GM19351 (cell line): Measurements from ENCODE around the gene ATXN10.
"Not testable (repeated sequence)": the region's sequence is repeated elsewhere in the genome, so short reads cannot be mapped to it uniquely, and the experiment has no call there.

Experiments used
- ATAC-seq: cut with Tn5 transposase; IDR thresholded peaks from one replicate; pipeline ENCODE4 v1.9.1; 2021; ENCODE audit warnings: mild to moderate bottlenecking, moderate library complexity; ENCODE audit not compliant: unreplicated experiment

The ATXN10 gene

GRCh38 chr22:45783021-45783420 is 111.4 kb downstream of the ATXN10 start:
- no peak for ATAC-seq

GRCh38 chr22:45783690-45784089 is 112.1 kb downstream of the ATXN10 start:
- no peak for ATAC-seq

GRCh38 chr22:45784357-45785277 is 113.0 kb downstream of the ATXN10 start:
- no peak for ATAC-seq

- ATAC-seq = no peak
Measured at GRCh38 chr22:45785458-45785857, 113.8 kb downstream of the ATXN10 start.

- no peak for ATAC-seq
Measured at GRCh38 chr22:45786726-45787125, 115.1 kb downstream of the ATXN10 start.

GRCh38 chr22:45787759-45788158 is 116.1 kb downstream of the ATXN10 start:
- ATAC-seq = no peak

- no peak for ATAC-seq
Measured at GRCh38 chr22:45788522-45788921, 116.9 kb downstream of the ATXN10 start.

GRCh38 chr22:45790401-45790800 is 118.8 kb downstream of the ATXN10 start:
- no peak for ATAC-seq

- ATAC-seq = no peak
Measured at GRCh38 chr22:45793161-45793560, 121.5 kb downstream of the ATXN10 start.

GRCh38 chr22:45793892-45794291 is 122.3 kb downstream of the ATXN10 start:
- ATAC-seq = no peak

GRCh38 chr22:45796009-45796408 is 124.4 kb downstream of the ATXN10 start:
- ATAC-seq = not testable (repeated sequence)

- ATAC-seq = no peak
Measured at GRCh38 chr22:45799291-45799690, 127.7 kb downstream of the ATXN10 start.

- ATAC-seq = no peak
Measured at GRCh38 chr22:45802054-45802453, 130.4 kb downstream of the ATXN10 start.

- no peak for ATAC-seq
Measured at GRCh38 chr22:45804319-45804985, 132.8 kb downstream of the ATXN10 start.

GRCh38 chr22:45804986-45805325 is 133.3 kb downstream of the ATXN10 start:
- no peak for ATAC-seq

- no peak for ATAC-seq
Measured at GRCh38 chr22:45805413-45805812, 133.8 kb downstream of the ATXN10 start.

- ATAC-seq = no peak
Measured at GRCh38 chr22:45807156-45807915, 135.7 kb downstream of the ATXN10 start.

- no peak for ATAC-seq
Measured at GRCh38 chr22:45812910-45813309, 141.3 kb downstream of the ATXN10 start.

- ATAC-seq = no peak
Measured at GRCh38 chr22:45814198-45814597, 142.6 kb downstream of the ATXN10 start.

- ATAC-seq = no peak
Measured at GRCh38 chr22:45816776-45817175, 145.1 kb downstream of the ATXN10 start.

GRCh38 chr22:45817745-45818423 is 146.2 kb downstream of the ATXN10 start:
- ATAC-seq = no peak
